Stomach smooth muscle (tissue), 2 donors: ENCODE data around the gene ARID1B.

ENCODE experiments used
- H3K27ac ChIP-seq: one replicate; pipeline ENCODE4 v1.7.0; 2013; ENCODE audit warnings: mild to moderate bottlenecking, low read length, inconsistent platforms
- H3K27me3 ChIP-seq, 2 donors: one replicate each; pipeline ENCODE4 v1.7.0; 2013; ENCODE audit warnings: low read length in 2 of 2; ENCODE audit not compliant: insufficient read depth in 2 of 2, control insufficient read depth in 1 of 2
- H3K36me3 ChIP-seq, 2 donors: one replicate each; pipeline ENCODE4 v1.7.0; 2013; ENCODE audit warnings: low read length in 2 of 2; ENCODE audit not compliant: control insufficient read depth in 2 of 2, insufficient read depth in 2 of 2
- H3K4me1 ChIP-seq: one replicate; pipeline ENCODE4 v1.7.0; 2013; ENCODE audit warnings: low read length; ENCODE audit not compliant: control insufficient read depth, insufficient read depth
- H3K4me3 ChIP-seq, 2 donors: one replicate each; pipeline ENCODE4 v1.7.0; 2013; ENCODE audit warnings: low read length in 2 of 2
- H3K9ac ChIP-seq, 2 donors: one replicate each; pipeline ENCODE4 v1.7.0; 2013; ENCODE audit warnings: low read length in 2 of 2, mild to moderate bottlenecking in 1 of 2
- H3K9me3 ChIP-seq, 2 donors: one replicate each; pipeline ENCODE4 v1.7.0; 2013; ENCODE audit warnings: low read length in 2 of 2; ENCODE audit not compliant: control insufficient read depth in 2 of 2
- donor health status: healthy.
- donor health status: Pancreatic carcinoma.

ARID1B gene

DNA sequence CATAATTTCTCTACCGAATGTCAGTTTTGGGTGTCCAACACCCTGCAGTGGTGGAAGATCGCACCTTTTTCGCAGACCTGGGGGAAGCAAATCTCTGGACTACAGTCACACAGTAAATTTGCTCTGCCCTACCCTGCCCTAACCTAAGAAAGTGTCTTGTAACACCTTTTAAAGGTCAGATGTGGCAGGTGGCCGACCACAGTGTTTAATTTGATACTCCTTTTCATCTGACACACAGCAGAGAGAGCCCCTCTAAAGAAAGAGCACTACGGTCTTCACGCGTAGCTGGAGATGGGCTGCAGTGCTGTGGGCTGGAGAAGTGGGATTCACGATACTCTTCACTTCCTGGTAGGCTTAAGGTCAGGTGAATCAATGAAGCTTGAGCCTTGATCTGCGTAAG lies 436.2 kb downstream of the ARID1B start:
- no peaks in the 10 kb centered on the region for H3K9me3 ChIP-seq
- H3K9ac ChIP-seq: no peak overlapping the region
- H3K4me3 ChIP-seq: no peak overlapping the region
- H3K4me1 ChIP-seq: no peaks in the 10 kb centered on the region
- H3K36me3 ChIP-seq: peaks cover 0 to 2% of the 10 kb centered on the region in 2 donors
- no peaks in the 10 kb centered on the region for H3K27me3 ChIP-seq
- no peak overlapping the region for H3K27ac ChIP-seq

DNA sequence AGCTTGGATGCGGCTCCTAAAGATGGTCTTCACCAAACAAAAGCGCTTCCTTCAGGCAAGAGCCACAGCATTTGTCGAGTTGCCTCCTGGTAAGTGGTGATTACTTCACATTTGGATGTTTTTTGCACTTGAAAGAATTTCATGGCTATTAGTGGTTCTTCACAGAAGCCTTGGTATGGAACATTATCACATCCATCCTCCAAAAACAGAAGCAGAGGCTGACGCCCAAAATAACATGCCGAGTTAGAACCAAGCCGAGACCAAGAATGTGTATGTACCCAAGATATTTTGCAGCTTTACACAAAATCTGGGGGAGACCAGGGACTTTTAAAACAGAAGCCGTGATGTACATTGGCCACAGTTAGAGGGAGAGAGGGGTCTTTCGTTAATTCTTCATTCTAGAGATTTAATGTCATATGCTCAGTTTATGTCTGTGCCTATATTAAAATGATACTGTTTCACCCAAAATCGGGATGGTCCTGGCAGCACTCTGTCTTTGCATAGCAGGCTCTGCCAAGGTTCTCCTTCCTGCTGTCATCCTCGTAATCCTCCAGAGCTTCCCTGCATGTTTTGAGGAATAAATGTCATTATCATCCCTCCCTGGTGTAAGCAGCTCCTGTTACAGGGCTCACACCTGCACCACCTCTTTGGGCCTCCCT lies 436.9 kb downstream of the ARID1B start:
- Histone ChIP-seq H3K4me1 (no peaks in the 10 kb centered on the region), H3K4me3 (no peak overlapping the region), H3K9ac (no peak overlapping the region), H3K9me3 (no peaks in the 10 kb centered on the region), H3K27me3 (no peaks in the 10 kb centered on the region), H3K27ac (no peak overlapping the region), H3K36me3 (peaks cover 0 to 2% of the 10 kb centered on the region in 2 donors)

- Histone ChIP-seq H3K4me1 (no peaks in the 10 kb centered on the region), H3K4me3 (no peak overlapping the region), H3K9me3 (no peaks in the 10 kb centered on the region), H3K36me3 (no peaks in the 10 kb centered on the region), H3K9ac (no peak overlapping the region), H3K27ac (no peak overlapping the region), H3K27me3 (no peaks in the 10 kb centered on the region)
Measured at GRCh38 chr6:157215717-157216116, 438.5 kb downstream of the ARID1B start.

DNA sequence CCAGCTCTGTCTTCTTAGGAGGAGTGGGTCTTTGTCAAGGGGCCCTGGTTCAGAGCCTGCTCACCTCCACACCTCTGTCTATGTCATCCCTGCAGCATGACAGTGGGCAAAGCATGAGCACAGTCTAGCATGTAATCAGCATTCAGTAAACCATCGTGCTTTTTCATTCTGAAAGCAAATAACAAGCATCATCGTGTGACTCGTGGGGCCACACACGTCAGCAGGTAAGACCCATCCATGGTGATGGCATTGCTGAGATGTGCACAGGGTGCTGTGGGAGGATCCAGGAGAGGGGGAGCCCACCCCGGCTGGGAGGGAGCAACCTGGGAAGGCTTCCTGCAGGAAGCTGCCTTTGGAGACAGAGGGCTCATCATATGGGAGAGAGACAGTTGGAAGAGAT lies 439.4 kb downstream of the ARID1B start:
- peaks cover 4% of the 10 kb centered on the region for H3K4me1 ChIP-seq
- H3K9ac ChIP-seq: no peak overlapping the region
- no peaks in the 10 kb centered on the region for H3K27me3 ChIP-seq

GRCh38 chr6:157217198-157217893 lies 440.2 kb downstream of the ARID1B start:
- peaks cover 6% of the 10 kb centered on the region for H3K4me1 ChIP-seq
- H3K9me3 ChIP-seq: no peaks in the 10 kb centered on the region
- no peaks in the 10 kb centered on the region for H3K36me3 ChIP-seq
- no peak overlapping the region for H3K4me3 ChIP-seq
- no peak overlapping the region for H3K27ac ChIP-seq
- no peak overlapping the region for H3K9ac ChIP-seq
- H3K27me3 ChIP-seq: no peaks in the 10 kb centered on the region

More for the DNA sequence above, 439.4 kb downstream of the ARID1B start:
- H3K36me3 ChIP-seq: no peaks in the 10 kb centered on the region
- no peaks in the 10 kb centered on the region for H3K9me3 ChIP-seq
- H3K4me3 ChIP-seq: no peak overlapping the region
- no peak overlapping the region for H3K27ac ChIP-seq

- H3K27ac ChIP-seq: no peak overlapping the region
- no peaks in the 10 kb centered on the region for H3K36me3 ChIP-seq
- H3K27me3 ChIP-seq: no peaks in the 10 kb centered on the region
- peaks cover 6% of the 10 kb centered on the region for H3K4me1 ChIP-seq
- no peaks in the 10 kb centered on the region for H3K9me3 ChIP-seq
- H3K4me3 ChIP-seq: no peak overlapping the region
- H3K9ac ChIP-seq: no peak overlapping the region
Measured at GRCh38 chr6:157217894-157218370, 440.8 kb downstream of the ARID1B start.

DNA sequence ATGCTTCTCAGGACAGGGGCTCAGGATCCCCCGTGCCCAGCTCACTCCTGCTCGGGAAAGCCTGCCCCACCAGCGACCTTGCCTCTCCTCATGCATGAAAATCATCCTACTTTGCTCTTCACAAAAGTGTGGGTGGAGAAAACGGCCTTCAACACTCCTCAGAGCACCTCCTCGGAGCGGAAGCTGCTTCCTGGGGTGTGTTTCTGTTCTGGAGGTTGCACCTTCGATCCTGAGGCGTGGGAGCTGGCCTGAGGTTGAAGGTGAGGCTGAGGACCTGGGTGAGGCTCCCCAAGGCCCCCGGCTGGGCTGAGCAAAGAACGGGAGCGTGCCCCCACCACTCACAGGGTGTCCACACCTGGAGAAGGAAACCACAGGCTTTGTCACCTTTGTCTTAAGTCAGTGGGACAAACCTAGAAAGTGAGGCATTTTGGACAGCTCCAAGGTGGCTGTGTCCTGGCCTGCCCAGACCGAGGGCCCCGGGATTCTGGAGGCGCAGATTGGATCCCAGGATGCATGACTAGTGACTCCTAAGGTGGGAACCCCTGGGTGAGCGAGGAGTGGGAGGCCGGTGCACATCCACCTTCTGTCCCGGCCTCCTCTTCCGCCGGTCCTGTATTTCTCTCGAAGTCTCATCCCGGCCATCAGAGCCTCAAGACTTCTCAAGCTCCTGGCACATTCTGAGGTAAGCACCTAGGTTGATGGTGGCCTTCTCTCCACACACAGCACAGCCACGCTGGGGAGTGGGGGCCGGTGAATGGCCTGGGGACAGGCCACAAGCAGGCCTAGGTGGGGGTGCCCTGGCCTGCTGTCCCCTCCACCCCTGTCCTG lies 441.4 kb downstream of the ARID1B start:
- H3K4me1 ChIP-seq: peaks cover 6% of the 10 kb centered on the region
- H3K4me3 ChIP-seq: no peak overlapping the region
- no peaks in the 10 kb centered on the region for H3K27me3 ChIP-seq
- no peaks in the 10 kb centered on the region for H3K36me3 ChIP-seq
- no peak overlapping the region for H3K9ac ChIP-seq
- H3K9me3 ChIP-seq: no peaks in the 10 kb centered on the region
- H3K27ac ChIP-seq: no peak overlapping the region

GRCh38 chr6:157219201-157220200 lies 442.3 kb downstream of the ARID1B start:
- Histone ChIP-seq H3K27ac (no peak overlapping the region), H3K4me1 (peaks cover 6% of the 10 kb centered on the region), H3K36me3 (no peaks in the 10 kb centered on the region), H3K4me3 (no peak overlapping the region), H3K27me3 (no peaks in the 10 kb centered on the region), H3K9ac (no peak overlapping the region), H3K9me3 (no peaks in the 10 kb centered on the region)

- Histone ChIP-seq H3K9ac (peak overlapping the region in 1 of 2 donors; percentile 53), H3K27me3 (no peaks in the 10 kb centered on the region), H3K4me3 (peak overlapping the region; percentile 59 to 71), H3K4me1 (peaks cover 8% of the 10 kb centered on the region), H3K9me3 (no peaks in the 10 kb centered on the region), H3K27ac (no peak overlapping the region), H3K36me3 (no peaks in the 10 kb centered on the region)
Measured at GRCh38 chr6:157220485-157220884, 443.3 kb downstream of the ARID1B start.
